H9 (cell line): ENCODE data around the gene PRDX4. TPM values are rescaled to one million over a fixed set of nuclear protein-coding genes. Genes with fewer than 3 reads are reported as not detected.

ENCODE experiments used
- DNase-seq: peaks from one replicate; pipeline ENCODE4 v3.0.0-alpha.2; 2017
- H2AFZ ChIP-seq: one replicate; pipeline ENCODE4 v1.6.1; 2013; ENCODE audit warnings: mild to moderate bottlenecking, low read length, control low read depth, moderate library complexity
- H2AK5ac ChIP-seq: 2 replicates; pipeline ENCODE4 v1.6.1; 2013; ENCODE audit warnings: low read length, control low read depth, mixed read lengths; ENCODE audit not compliant: insufficient read length
- H2BK120ac ChIP-seq: one replicate; pipeline ENCODE4 v1.6.1; 2013; ENCODE audit warnings: low read depth, mild to moderate bottlenecking, low read length, control low read depth, inconsistent platforms; ENCODE audit not compliant: poor library complexity, severe bottlenecking
- H2BK12ac ChIP-seq: 2 replicates; pipeline ENCODE4 v1.6.1; 2013; ENCODE audit warnings: low read length, control low read depth, mixed read lengths, low read depth; ENCODE audit not compliant: insufficient read length
- H2BK15ac ChIP-seq: 2 replicates; pipeline ENCODE4 v1.6.1; 2013; ENCODE audit warnings: low read depth, low read length, control low read depth
- H2BK20ac ChIP-seq: one replicate; pipeline ENCODE4 v1.6.1; 2013; ENCODE audit warnings: low read depth, mild to moderate bottlenecking, low read length, control low read depth, inconsistent platforms; ENCODE audit not compliant: poor library complexity, severe bottlenecking
- H2BK5ac ChIP-seq: 2 replicates; pipeline ENCODE4 v1.6.1; 2013; ENCODE audit warnings: low read length, control low read depth, mixed read lengths; ENCODE audit not compliant: insufficient read length
- H3K14ac ChIP-seq: 2 replicates; pipeline ENCODE4 v1.6.1; 2013; ENCODE audit warnings: low read length, control low read depth; ENCODE audit not compliant: insufficient read depth
- H3K18ac ChIP-seq: 2 replicates; pipeline ENCODE4 v1.6.1; 2013; ENCODE audit warnings: low read depth, mild to moderate bottlenecking, mixed read lengths, low read length, control low read depth; ENCODE audit not compliant: insufficient read length
- H3K23ac ChIP-seq: 2 replicates; pipeline ENCODE4 v1.6.1; 2013; ENCODE audit warnings: low read length, control low read depth, mixed read lengths, low read depth; ENCODE audit not compliant: insufficient read length
- H3K23me2 ChIP-seq: 2 replicates; pipeline ENCODE4 v1.6.1; 2013; ENCODE audit warnings: low read depth, mild to moderate bottlenecking, mixed read lengths, low read length, control low read depth; ENCODE audit not compliant: insufficient read length, poor library complexity, severe bottlenecking
- H3K27ac ChIP-seq: 2 replicates; pipeline ENCODE4 v1.5.1; 2013; ENCODE audit warnings: low read length, control low read depth, mixed read lengths, low read depth; ENCODE audit not compliant: insufficient read length
- H3K27me3 ChIP-seq: 2 replicates; pipeline ENCODE4 v1.6.1; 2013; ENCODE audit warnings: low read length, control low read depth, inconsistent platforms; ENCODE audit not compliant: insufficient read depth
- H3K4ac ChIP-seq: 2 replicates; pipeline ENCODE4 v1.6.1; 2013; ENCODE audit warnings: low read depth, mild to moderate bottlenecking, control low read depth, inconsistent platforms, low read length, moderate library complexity
- H3K4me1 ChIP-seq: 2 replicates; pipeline ENCODE4 v1.6.1; 2013; ENCODE audit warnings: low read length, control low read depth, inconsistent platforms; ENCODE audit not compliant: insufficient read depth
- H3K4me2 ChIP-seq: 2 replicates; pipeline ENCODE4 v1.6.1; 2013; ENCODE audit warnings: low read length, control low read depth, mixed read lengths; ENCODE audit not compliant: insufficient read length, insufficient read depth
- H3K56ac ChIP-seq: 2 replicates; pipeline ENCODE4 v1.6.1; 2013; ENCODE audit warnings: low read depth, mild to moderate bottlenecking, mixed read lengths, low read length, control low read depth; ENCODE audit not compliant: insufficient read length
- H3K79me1 ChIP-seq: 2 replicates; pipeline ENCODE4 v1.6.1; 2013; ENCODE audit warnings: low read depth, mild to moderate bottlenecking, moderate library complexity, low read length, control low read depth, inconsistent platforms; ENCODE audit not compliant: insufficient read depth, poor library complexity, severe bottlenecking
- H3K79me2 ChIP-seq: 2 replicates; pipeline ENCODE4 v1.6.1; 2013; ENCODE audit warnings: low read length, control low read depth, inconsistent platforms; ENCODE audit not compliant: insufficient read depth
- H3K9ac ChIP-seq: 2 replicates; pipeline ENCODE4 v1.6.1; 2013; ENCODE audit warnings: low read length, control low read depth, mixed read lengths; ENCODE audit not compliant: insufficient read length; ENCODE audit errors: extremely low read depth
- H3K9me3 ChIP-seq: one replicate; pipeline ENCODE4 v1.6.1; 2013; ENCODE audit warnings: low read depth, low read length, inconsistent platforms; ENCODE audit not compliant: control insufficient read depth
- H3T11ph ChIP-seq: one replicate; pipeline ENCODE4 v1.6.1; 2013; ENCODE audit warnings: mild to moderate bottlenecking, low read length, control low read depth, inconsistent platforms
- H4K20me1 ChIP-seq: one replicate; pipeline ENCODE4 v1.6.1; 2013; ENCODE audit not compliant: control insufficient read depth, insufficient read length, insufficient read depth
- H4K5ac ChIP-seq: 2 replicates; pipeline ENCODE4 v1.6.1; 2013; ENCODE audit warnings: low read depth, mild to moderate bottlenecking, mixed read lengths, low read length, control low read depth; ENCODE audit not compliant: insufficient read length
- H4K8ac ChIP-seq: replicated peaks from 2 replicates; pipeline ENCODE4 v1.6.1; 2013; ENCODE audit warnings: low read length, control low read depth, mixed read lengths, low read depth; ENCODE audit not compliant: insufficient read length
- H4K91ac ChIP-seq: 2 replicates; pipeline ENCODE4 v1.6.1; 2013; ENCODE audit warnings: low read depth, mild to moderate bottlenecking, moderate library complexity, mixed read lengths, low read length, control low read depth; ENCODE audit not compliant: insufficient read length
- H3K27ac Mint-ChIP-seq, 3 experiments: 2 replicates in 2 of 3; 3 replicates in 1 of 3; pipeline ENCODE4 v1.8.0; 2020 to 2021; ENCODE audit warnings: mixed read lengths in 3 of 3, mild to moderate bottlenecking in 1 of 3, moderate library complexity in 1 of 3
- H3K27me3 Mint-ChIP-seq: 2 replicates; pipeline ENCODE4 v1.8.0; 2021; ENCODE audit warnings: low read depth, mild to moderate bottlenecking, moderate library complexity, mixed read lengths
- H3K36me3 Mint-ChIP-seq, 3 experiments: 2 replicates in 2 of 3; 3 replicates in 1 of 3; pipeline ENCODE4 v1.8.0; 2020 to 2021; ENCODE audit warnings: low read depth in 3 of 3, mixed read lengths in 3 of 3; ENCODE audit not compliant: insufficient read depth in 1 of 3
- H3K4me1 Mint-ChIP-seq, 2 experiments: 2 replicates each; pipeline ENCODE4 v1.8.0; 2020; ENCODE audit warnings: mixed read lengths in 2 of 2
- H3K4me3 Mint-ChIP-seq, 2 experiments: 2 replicates in 1 of 2; 3 replicates in 1 of 2; pipeline ENCODE4 v1.8.0; 2020 to 2021; ENCODE audit warnings: mild to moderate bottlenecking in 2 of 2, mixed read lengths in 2 of 2, moderate library complexity in 1 of 2
- H3K9me3 Mint-ChIP-seq, 2 experiments: 2 replicates in 1 of 2; 3 replicates in 1 of 2; pipeline ENCODE4 v1.8.0; 2020; ENCODE audit warnings: mild to moderate bottlenecking in 2 of 2, mixed read lengths in 2 of 2, moderate library complexity in 1 of 2
- CTCF ChIP-seq: fragments of 200-600 bp; sonication (generic); conservative IDR thresholded peaks from 3 replicates; pipeline ENCODE4 v1.8.0; 2021; ENCODE audit warnings: antibody characterized with exemption, mild to moderate bottlenecking
- WGBS: extraction: QIAGEN DNeasy Blood & Tissue Kit; methylation state at CpG from one replicate; pipeline ENCODE4 v1.1.7; 2013; ENCODE audit warnings: missing lambda C conversion rate, low lambda C conversion rate, mixed read lengths; ENCODE audit not compliant: insufficient read length; ENCODE audit errors: extremely low coverage; 5-methylcytosine and 5-hydroxymethylcytosine counted together
- total RNA-seq: library from RNA; stranded (reverse); gene quantifications from 2 replicates; pipeline ENCODE4 v1.2.1, GENCODE V29; 2021

The PRDX4 gene
- total RNA-seq, 1 experiment from 2014 or later, result 256 TPM

- Histone ChIP-seq H4K20me1 (no peaks in the 10 kb centered on the region), H3K79me1 (peaks cover 2% of the 10 kb centered on the region), H4K5ac (no peak overlapping the region), H3K23me2 (peaks cover 3% of the 10 kb centered on the region), H2BK12ac (no peak overlapping the region), H4K91ac (peak overlapping the region; percentile 33), H3K23ac (no peak overlapping the region), H3K56ac (no peak overlapping the region), H2BK20ac (no peak overlapping the region), H2BK5ac (no peak overlapping the region), H3K4me2 (no peak overlapping the region), H3K4me1 (peaks cover 2% of the 10 kb centered on the region; the same call in 1 of the 2 replicates), H3K27ac (no peak overlapping the region), H2AFZ (no peak overlapping the region), H3K18ac (no peak overlapping the region), H3K79me2 (peaks cover 2% of the 10 kb centered on the region; the same call in 1 of the 2 replicates), H2AK5ac (no peak overlapping the region), H3T11ph (no peak overlapping the region), H2BK120ac (no peak overlapping the region), H3K4ac (no peak overlapping the region), H3K14ac (no peak overlapping the region), H3K27me3 (no peaks in the 10 kb centered on the region), H3K9ac (no peak overlapping the region), H3K9me3 (no peaks in the 10 kb centered on the region), H4K8ac (no peak overlapping the region), H2BK15ac (no peak overlapping the region)
- H3K27me3 Mint-ChIP-seq, result peaks cover 3% of the 10 kb centered on the region
- H3K4me3 Mint-ChIP-seq, result no peak overlapping the region
- TF ChIP-seq CTCF, result no peak
- H3K9me3 Mint-ChIP-seq, result no peaks in the 10 kb centered on the region
- peak overlapping the region in 1 of 3 experiments; percentile 41; a peak in 1 of 7 replicates for H3K27ac Mint-ChIP-seq
- H3K36me3 Mint-ChIP-seq, result peaks cover 0 to 3% (median 3%) of the 10 kb centered on the region in 3 experiments; a peak in 3 of 7 replicates
- DNase-seq, result no peak
- no CpG with 5 or more reads among the region's 10 CpGs for WGBS
- H3K4me1 Mint-ChIP-seq, result peaks cover 41% of the 10 kb centered on the region in 2 experiments
These were observed 2.8 kb upstream of the PRDX4 start for GRCh38 chrX:23664496-23664895.
